SKM-1 treated with dmso at 0.1 percent for 144 hours (cell line): Measurements from ENCODE around the gene LAMC3.
A peak's percentile ranks its signal among the peaks of the same experiment; 100 is the strongest.
"Not testable (repeated sequence)": the region's sequence is repeated elsewhere in the genome, so short reads cannot be mapped to it uniquely, and the experiment has no call there.

Experiments
- DNase-seq: peaks from one replicate; lab custom pipeline; 2025; ENCODE audit not compliant: unreplicated experiment; lab: John Stamatoyannopoulos, UW

Gene LAMC3

GRCh38 chr9:130990978-130991777 is 17.8 kb upstream of the LAMC3 start:
- no peak for DNase-seq

- DNase-seq: no peak
Observed at GRCh38 chr9:130991778-130992681, 16.9 kb upstream of the LAMC3 start.

- DNase-seq: no peak
Observed at GRCh38 chr9:130992682-130993032, 16.3 kb upstream of the LAMC3 start.

- DNase-seq: no peak
Observed at GRCh38 chr9:130993303-130994030, 15.5 kb upstream of the LAMC3 start.

- DNase-seq: no peak
Observed at GRCh38 chr9:130994135-130995085, 14.6 kb upstream of the LAMC3 start.

- peak; percentile 53 for DNase-seq
Observed at GRCh38 chr9:130995086-130996011, 13.6 kb upstream of the LAMC3 start.

- DNase-seq: no peak
Observed at GRCh38 chr9:130996205-130996604, 12.8 kb upstream of the LAMC3 start.

GRCh38 chr9:130996676-130997394 is 12.1 kb upstream of the LAMC3 start:
- DNase-seq: no peak

- DNase-seq: no peak
Observed at GRCh38 chr9:130997395-130997684, 11.6 kb upstream of the LAMC3 start.

GRCh38 chr9:130997925-130998596 is 10.9 kb upstream of the LAMC3 start:
- peak; percentile 50 for DNase-seq

GRCh38 chr9:130998597-130999244 is 10.3 kb upstream of the LAMC3 start:
- DNase-seq: no peak

GRCh38 chr9:130999245-130999623 is 9.7 kb upstream of the LAMC3 start:
- no peak for DNase-seq

GRCh38 chr9:131000526-131000925 is 8.4 kb upstream of the LAMC3 start:
- not testable (repeated sequence) for DNase-seq

- no peak for DNase-seq
Observed at GRCh38 chr9:131001021-131001420, 8.0 kb upstream of the LAMC3 start.

- no peak for DNase-seq
Observed at GRCh38 chr9:131001990-131002389, 7.0 kb upstream of the LAMC3 start.

- no peak for DNase-seq
Observed at GRCh38 chr9:131006601-131007000, 2.4 kb upstream of the LAMC3 start.

- DNase-seq: no peak
Observed at GRCh38 chr9:131008086-131008485, 888 bp upstream of the LAMC3 start.

GRCh38 chr9:131008563-131008908 is 438 bp upstream of the LAMC3 start:
- no peak for DNase-seq
